ENCODE data around the gene PCSK5. TPM values are rescaled to one million over a fixed set of nuclear protein-coding genes. Genes with fewer than 3 reads are reported as not detected.
A peak's percentile ranks its signal among the peaks of the same experiment; 100 is the strongest.

PCSK5 gene
- polyA plus RNA-seq, 1 experiment = 1.6 TPM

GRCh38 chr9:76223749-76224340, 333.4 kb downstream of the PCSK5 start:
- ChIA-PET POLR2A (interaction anchor here (0.6 to 1.8 kb wide), 6 partner anchors 9 to 170 kb away, joined by 3 to 7 read pairs (median 4); partner anchors contain the start of gene RFK), CTCF (interaction anchor here (1.1 kb wide), 1 partner anchor 86 kb away, joined by 3 read pairs; no protein-coding TSS in a partner anchor)
- no peaks in the 10 kb centered on the region for H3K27me3 ChIP-seq (ENCODE audit: control insufficient read depth, insufficient read depth, low read length)
- peak; percentile 57 for DNase-seq (ENCODE audit: low read depth, low spot score)
- no peak overlapping the region for H3K4me3 ChIP-seq (ENCODE audit: low read depth, low read length)
- H3K27ac ChIP-seq (ENCODE audit: low read depth, low read length) = no peak overlapping the region
- TF ChIP-seq CTCF (IDR thresholded peaks at IDR 0.05; ENCODE audit: low read depth, low read length) = no peak
- no peaks in the 10 kb centered on the region for H3K9me3 ChIP-seq (ENCODE audit: control insufficient read depth, insufficient read depth, low read length)

- TF ChIP-seq CTCF (IDR thresholded peaks at IDR 0.05; ENCODE audit: low read depth, low read length) = no peak
- no peaks in the 10 kb centered on the region for H3K9me3 ChIP-seq (ENCODE audit: control insufficient read depth, insufficient read depth, low read length)
- no peak overlapping the region for H3K4me3 ChIP-seq (ENCODE audit: low read depth, low read length)
- H3K27me3 ChIP-seq (ENCODE audit: control insufficient read depth, insufficient read depth, low read length) = no peaks in the 10 kb centered on the region
- no peak overlapping the region for H3K27ac ChIP-seq (ENCODE audit: low read depth, low read length)
- no peak for DNase-seq (ENCODE audit: low read depth, low spot score)
- CTCF ChIA-PET = interaction anchor here (0.7 kb wide), 1 partner anchor 75 kb away, joined by 6 read pairs; no protein-coding TSS in a partner anchor
- POLR2A ChIA-PET = no interaction called here
Observed at GRCh38 chr9:76227156-76227555, 336.7 kb downstream of the PCSK5 start.

- no peak overlapping the region for H3K4me3 ChIP-seq (ENCODE audit: low read depth, low read length)
- no peak for TF ChIP-seq CTCF (IDR thresholded peaks at IDR 0.05; ENCODE audit: low read depth, low read length)
- DNase-seq (ENCODE audit: low read depth, low spot score) = no peak
- peaks cover 3% of the 10 kb centered on the region for H3K27me3 ChIP-seq (ENCODE audit: control insufficient read depth, insufficient read depth, low read length)
- ChIA-PET POLR2A (interaction anchor here (0.9 kb wide), 1 partner anchor 25 kb away, joined by 3 read pairs; no protein-coding TSS in a partner anchor), CTCF (no interaction called here)
- no peak overlapping the region for H3K27ac ChIP-seq (ENCODE audit: low read depth, low read length)
- no peaks in the 10 kb centered on the region for H3K9me3 ChIP-seq (ENCODE audit: control insufficient read depth, insufficient read depth, low read length)
Observed at GRCh38 chr9:76231001-76231400, 340.5 kb downstream of the PCSK5 start.

GRCh38 chr9:76232861-76233489, 342.5 kb downstream of the PCSK5 start:
- no peak overlapping the region for H3K27ac ChIP-seq (ENCODE audit: low read depth, low read length)
- CTCF ChIA-PET = interaction anchor here (0.8 kb wide), 1 partner anchor 11 kb away, joined by 3 read pairs; no protein-coding TSS in a partner anchor
- peaks cover 9% of the 10 kb centered on the region for H3K27me3 ChIP-seq (ENCODE audit: control insufficient read depth, insufficient read depth, low read length)
- TF ChIP-seq CTCF (IDR thresholded peaks at IDR 0.05; ENCODE audit: low read depth, low read length) = no peak
- H3K9me3 ChIP-seq (ENCODE audit: control insufficient read depth, insufficient read depth, low read length) = no peaks in the 10 kb centered on the region
- no peak for DNase-seq (ENCODE audit: low read depth, low spot score)
- POLR2A ChIA-PET = no interaction called here
- H3K4me3 ChIP-seq (ENCODE audit: low read depth, low read length) = no peak overlapping the region

GRCh38 chr9:76240578-76240977, 350.1 kb downstream of the PCSK5 start:
- H3K27me3 ChIP-seq (ENCODE audit: control insufficient read depth, insufficient read depth, low read length) = peaks cover 9% of the 10 kb centered on the region
- H3K27ac ChIP-seq (ENCODE audit: low read depth, low read length) = no peak overlapping the region
- POLR2A ChIA-PET = no interaction called here
- H3K4me3 ChIP-seq (ENCODE audit: low read depth, low read length) = no peak overlapping the region
- CTCF ChIA-PET = no interaction called here
- H3K9me3 ChIP-seq (ENCODE audit: control insufficient read depth, insufficient read depth, low read length) = no peaks in the 10 kb centered on the region
- TF ChIP-seq CTCF (IDR thresholded peaks at IDR 0.05; ENCODE audit: low read depth, low read length) = no peak
- DNase-seq (ENCODE audit: low read depth, low spot score) = no peak
